GM19452 (cell line): ENCODE measurements around the gene VN1R5.
"Not testable (repeated sequence)": the region's sequence is repeated elsewhere in the genome, so short reads cannot be mapped to it uniquely, and the experiment has no call there.

Experiments
- ATAC-seq: cut with Tn5 transposase; IDR thresholded peaks from one replicate; pipeline ENCODE4 v1.9.1; 2021; ENCODE audit not compliant: unreplicated experiment

VN1R5 gene

GRCh38 chr1:247270003-247270402 is 14.1 kb downstream of the VN1R5 start:
- ATAC-seq, result no peak

GRCh38 chr1:247273013-247273412 is 17.1 kb downstream of the VN1R5 start:
- no peak for ATAC-seq

GRCh38 chr1:247274605-247275256 is 18.9 kb downstream of the VN1R5 start:
- ATAC-seq, result no peak

- no peak for ATAC-seq
These were observed 21.3 kb downstream of the VN1R5 start for GRCh38 chr1:247277191-247277590.

GRCh38 chr1:247281001-247281574 is 25.2 kb downstream of the VN1R5 start:
- ATAC-seq, result no peak

GRCh38 chr1:247286134-247286670 is 30.3 kb downstream of the VN1R5 start:
- ATAC-seq, result no peak

GRCh38 chr1:247287460-247287859 is 31.6 kb downstream of the VN1R5 start:
- no peak for ATAC-seq

- no peak for ATAC-seq
These were observed 32.5 kb downstream of the VN1R5 start for GRCh38 chr1:247288341-247288740.

GRCh38 chr1:247289274-247289892 is 33.5 kb downstream of the VN1R5 start:
- not testable (repeated sequence) for ATAC-seq

GRCh38 chr1:247290576-247290975 is 34.7 kb downstream of the VN1R5 start:
- ATAC-seq, result no peak

GRCh38 chr1:247291161-247291560 is 35.3 kb downstream of the VN1R5 start:
- no peak for ATAC-seq

GRCh38 chr1:247291833-247292561 is 36.1 kb downstream of the VN1R5 start:
- ATAC-seq, result no peak

GRCh38 chr1:247293047-247293446 is 37.2 kb downstream of the VN1R5 start:
- ATAC-seq, result no peak

GRCh38 chr1:247294282-247294681 is 38.4 kb downstream of the VN1R5 start:
- no peak for ATAC-seq

- no peak for ATAC-seq
These were observed 39.4 kb downstream of the VN1R5 start for GRCh38 chr1:247295274-247295684.

- ATAC-seq, result no peak
These were observed 39.9 kb downstream of the VN1R5 start for GRCh38 chr1:247295746-247296145.

- ATAC-seq, result no peak
These were observed 40.8 kb downstream of the VN1R5 start for GRCh38 chr1:247296599-247297180.

- ATAC-seq, result no peak
These were observed 41.6 kb downstream of the VN1R5 start for GRCh38 chr1:247297263-247298123.

GRCh38 chr1:247298124-247298481 is 42.2 kb downstream of the VN1R5 start:
- no peak for ATAC-seq

- no peak for ATAC-seq
These were observed 42.8 kb downstream of the VN1R5 start for GRCh38 chr1:247298701-247299100.
